GM11168 (cell line): ENCODE results near the gene NTRK3.
"Not testable (repeated sequence)": the region's sequence is repeated elsewhere in the genome, so short reads cannot be mapped to it uniquely, and the experiment has no call there.

Experiments used
- in situ Hi-C: fragments of 300-500 bp; cut with MboI; formaldehyde crosslinking; loops from one replicate; pipeline ENCODE4 v1.12.0; 2022; ENCODE audit warnings: low sequenced_read_pairs; ENCODE audit not compliant: unreplicated experiment

Gene NTRK3

DNA sequence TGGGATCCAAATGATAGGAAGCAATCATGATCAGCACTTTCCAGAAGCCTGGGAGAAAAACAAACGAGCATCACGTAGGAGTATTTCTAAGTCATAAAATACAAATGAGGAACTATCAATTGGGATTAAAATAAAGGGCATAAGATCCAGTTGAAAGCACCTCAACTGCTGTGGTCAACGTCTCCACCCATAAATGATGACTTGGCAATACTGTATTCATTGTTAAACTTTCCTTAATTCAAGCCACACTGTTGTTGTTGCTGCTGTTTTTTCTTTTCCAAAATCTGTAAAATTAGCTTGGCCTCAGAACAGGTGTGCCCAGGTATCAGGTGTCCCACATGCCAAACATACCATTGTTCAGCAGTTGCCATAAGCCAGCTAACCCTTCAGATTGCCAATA lies 395.8 kb downstream of the NTRK3 start:
- in situ Hi-C loops: no loop called here

GRCh38 chr15:87858651-87859050 lies 397.9 kb downstream of the NTRK3 start:
- in situ Hi-C loops: no loop called here

GRCh38 chr15:87851497-87851896 lies 405.0 kb downstream of the NTRK3 start:
- in situ Hi-C loops: no loop called here

GRCh38 chr15:87850916-87851315 lies 405.6 kb downstream of the NTRK3 start:
- in situ Hi-C loops: no loop called here

GRCh38 chr15:87849181-87849580 lies 407.4 kb downstream of the NTRK3 start:
- in situ Hi-C loops: no loop called here

- in situ Hi-C loops: no loop called here
Observed at GRCh38 chr15:87848012-87848411, 408.5 kb downstream of the NTRK3 start.

GRCh38 chr15:87846746-87847145 lies 409.8 kb downstream of the NTRK3 start:
- in situ Hi-C loops: no loop called here

DNA sequence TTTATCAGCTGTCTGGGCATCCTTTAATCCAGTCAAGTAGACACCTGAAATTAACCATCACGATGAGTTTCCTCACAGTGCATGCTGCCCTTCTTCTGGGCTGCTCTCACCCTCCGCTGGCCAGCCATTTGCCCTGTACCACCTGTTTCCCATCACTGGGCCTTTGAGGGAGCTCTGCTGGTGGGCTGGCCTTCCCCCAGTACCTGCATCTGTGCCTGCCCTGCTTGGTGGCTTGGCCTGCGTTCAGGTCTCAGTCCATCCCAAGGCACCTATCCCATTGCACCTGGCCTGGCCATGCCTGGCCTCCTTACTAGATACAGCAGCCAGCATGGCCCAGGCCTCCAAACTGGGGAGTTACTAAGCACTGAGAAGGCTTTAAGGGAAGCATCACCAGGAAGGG lies 413.2 kb downstream of the NTRK3 start:
- in situ Hi-C loops: no loop called here

GRCh38 chr15:87841426-87841998 lies 415.0 kb downstream of the NTRK3 start:
- in situ Hi-C loops: no loop called here

DNA sequence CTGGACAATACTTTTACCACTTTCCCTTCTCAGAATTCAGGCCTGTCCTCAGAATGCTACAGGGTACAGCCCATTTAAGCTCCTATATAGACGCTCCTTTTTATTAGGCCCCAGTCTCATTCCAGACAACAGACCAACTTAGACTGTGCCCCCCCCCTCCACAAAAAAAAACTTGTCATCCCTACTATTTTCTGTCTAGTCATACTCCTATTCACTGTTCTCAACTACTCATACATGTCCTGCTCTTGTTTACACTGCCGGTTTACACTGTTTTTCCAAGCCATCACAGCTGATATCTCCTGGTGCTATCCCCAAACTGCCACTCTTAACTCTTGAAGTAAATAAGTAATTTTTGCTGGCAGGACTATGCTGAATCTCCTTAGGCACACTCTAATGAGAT lies 420.7 kb downstream of the NTRK3 start:
- in situ Hi-C loops: not testable (repeated sequence)

DNA sequence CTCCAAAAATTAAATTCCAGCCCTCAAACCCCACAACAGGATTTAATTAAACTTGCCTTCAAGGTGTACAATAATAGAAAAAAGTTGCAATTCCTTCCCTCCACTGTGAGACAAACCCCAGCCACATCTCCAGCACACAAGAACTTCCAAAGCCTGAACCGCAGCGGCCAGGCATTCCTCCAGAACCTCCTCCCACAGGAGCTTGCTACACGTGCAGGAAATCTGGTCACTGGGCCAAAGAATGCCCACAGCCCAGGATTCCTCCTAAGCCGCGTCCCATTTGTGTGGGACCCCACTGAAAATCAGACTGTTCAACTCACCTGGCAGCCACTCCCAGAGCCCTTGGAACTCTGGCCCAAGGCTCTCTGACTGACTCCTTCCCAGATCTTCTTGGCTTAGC lies 423.2 kb downstream of the NTRK3 start:
- in situ Hi-C loops: not testable (repeated sequence)

GRCh38 chr15:87829332-87830050 lies 427.0 kb downstream of the NTRK3 start:
- in situ Hi-C loops: no loop called here

DNA sequence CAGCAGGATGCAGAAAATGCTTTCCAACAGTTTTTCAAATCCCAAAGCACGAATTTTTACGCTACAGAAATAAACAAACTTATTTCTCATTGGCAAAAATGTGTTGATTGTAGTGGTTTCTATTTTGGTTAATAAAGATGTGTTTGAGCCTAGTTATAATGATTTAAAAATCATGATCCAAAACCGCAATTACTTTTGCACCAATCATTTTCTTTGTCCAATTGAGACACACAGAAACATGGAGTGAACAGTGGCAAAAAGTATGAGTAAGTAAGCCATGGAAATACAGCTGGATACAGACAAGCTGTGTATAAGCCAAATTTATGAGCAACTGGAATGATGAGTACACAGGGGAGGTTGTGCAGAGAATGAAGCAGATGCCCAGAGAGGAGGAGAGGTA lies 427.9 kb downstream of the NTRK3 start:
- in situ Hi-C loops: no loop called here

GRCh38 chr15:87827131-87827530 lies 429.4 kb downstream of the NTRK3 start:
- in situ Hi-C loops: no loop called here

DNA sequence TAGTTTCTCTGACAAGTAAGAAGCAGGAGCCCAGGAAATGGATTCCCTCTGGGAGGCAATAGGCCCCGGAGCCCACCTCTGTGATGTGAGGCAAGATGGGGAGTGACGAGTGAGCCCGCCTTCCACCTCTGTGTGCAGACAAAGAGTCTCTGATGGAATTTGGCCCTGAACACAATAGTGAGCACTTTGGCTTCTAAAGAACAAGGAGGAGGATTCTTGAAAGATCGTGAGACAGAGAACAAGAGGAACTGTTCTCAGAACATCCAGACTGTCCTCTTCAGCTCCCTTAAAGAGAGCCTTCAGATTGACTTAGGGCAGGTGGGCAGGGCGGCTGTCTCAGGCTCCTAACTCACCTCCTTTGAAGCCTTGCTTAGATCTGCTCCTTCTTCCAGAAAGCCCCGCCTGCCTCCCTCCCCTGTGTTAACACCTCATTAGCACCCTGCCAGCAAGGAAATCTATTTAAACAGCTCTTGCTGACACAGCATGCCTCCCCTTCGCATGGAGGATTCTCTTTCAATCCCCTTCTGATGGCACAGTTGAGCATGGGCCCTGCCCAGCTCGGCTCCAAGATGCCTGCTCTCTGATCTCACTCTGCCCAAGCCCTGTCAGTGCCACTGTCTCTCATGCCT lies 430.3 kb downstream of the NTRK3 start:
- in situ Hi-C loops: no loop called here

GRCh38 chr15:87818756-87819155 lies 437.8 kb downstream of the NTRK3 start:
- in situ Hi-C loops: no loop called here

GRCh38 chr15:87817553-87817952 lies 439.0 kb downstream of the NTRK3 start:
- in situ Hi-C loops: no loop called here

GRCh38 chr15:87816811-87817210 lies 439.7 kb downstream of the NTRK3 start:
- in situ Hi-C loops: no loop called here

GRCh38 chr15:87816016-87816415 lies 440.5 kb downstream of the NTRK3 start:
- in situ Hi-C loops: no loop called here
